Stomach (tissue), 9 donors: ENCODE data around the gene SMOC2. TPM values are rescaled to one million over a fixed set of nuclear protein-coding genes. Genes with fewer than 3 reads are reported as not detected.

Source experiments
- DNase-seq, 2 donors: peaks; one replicate each; pipeline versions ENCODE4 v3.0.0 to v3.0.0-alpha.2; 2013 to 2019
- H3K27ac ChIP-seq, 5 donors: fragments of 200-600 bp in 4 of 5; sonication (generic) in 4 of 5; one replicate each; pipeline ENCODE4 v1.5.1; 2013 to 2019; ENCODE audit warnings: mild to moderate bottlenecking in 1 of 5, moderate library complexity in 1 of 5
- H3K27me3 ChIP-seq, 3 donors: fragments of 200-600 bp; sonication (generic); one replicate each; pipeline ENCODE4 v1.5.1; 2017 to 2019; ENCODE audit warnings: mixed run types in 1 of 3
- H3K36me3 ChIP-seq, 4 donors: fragments of 200-600 bp; sonication (generic); 1 replicate in 3 of 4; 2 replicates in 1 of 4; pipeline ENCODE4 v1.5.1; 2016 to 2019
- H3K4me1 ChIP-seq, 4 donors: fragments of 200-600 bp; sonication (generic); one replicate each; pipeline ENCODE4 v1.5.1; 2016 to 2019
- H3K4me3 ChIP-seq, 4 donors: fragments of 200-600 bp; sonication (generic) in 3 of 4; one replicate each; pipeline ENCODE4 v1.5.1; 2016 to 2019; ENCODE audit warnings: mild to moderate bottlenecking in 1 of 4
- H3K9me3 ChIP-seq, 4 donors: fragments of 200-600 bp; sonication (generic); one replicate each; pipeline ENCODE4 v1.5.1; 2016 to 2019
- EP300 ChIP-seq: sonication (generic); formaldehyde crosslinking; IDR thresholded peaks from one replicate; pipeline ENCODE4 v1.6.1; 2017; ENCODE audit warnings: antibody characterized with exemption
- POLR2A ChIP-seq, 4 donors: fragments of 450-650 bp; IDR thresholded peaks; one replicate each; pipeline ENCODE4 v1.6.1; 2016; ENCODE audit warnings: antibody characterized with exemption in 4 of 4, control low read depth in 2 of 4, mild to moderate bottlenecking in 1 of 4, moderate library complexity in 1 of 4
- POLR2AphosphoS5 ChIP-seq, 3 donors: sonication (generic); formaldehyde crosslinking; IDR thresholded peaks; one replicate each; pipeline ENCODE4 v1.6.1; 2016; ENCODE audit warnings: antibody characterized with exemption in 3 of 3
- WGBS, 5 donors: extraction: QIAGEN DNeasy Blood & Tissue Kit in 3 of 5; methylation state at CpG; one replicate each; pipeline versions ENCODE4 v1.1.5 to v1.1.7; 2013 to 2018; 5-methylcytosine and 5-hydroxymethylcytosine counted together
- intact Hi-C: fragments of 100-400 bp; cut with DNase I; formaldehyde crosslinking; loops from one replicate; pipeline ENCODE4 v1.15.1; 2023; ENCODE audit warnings: low total_unique reads
- polyA plus RNA-seq, 3 donors: library from polyadenylated mRNA; stranded (reverse); fragments of 200-250 nt; gene quantifications; one replicate each; pipeline ENCODE4 v1.2.3, GENCODE V29; 2013
- total RNA-seq, 5 donors: library from RNA; depleted of rRNA; stranded (reverse); fragments of >200 nt; gene quantifications; one replicate each; pipeline versions ENCODE4 v1.1.0 to v1.2.3, GENCODE V29; 2014 to 2016
- TF ChIP-seq, protein P1 (sequence below), 7 experiments: fragments of 450-650 bp in 4 of 7; fragments of 200-600 bp in 3 of 7; sonication (generic) in 3 of 7; IDR thresholded peaks; one replicate each; pipeline ENCODE4 v1.5.1; 2016 to 2019; ENCODE audit warnings: antibody characterized with exemption in 7 of 7, control low read depth in 2 of 7, mild to moderate bottlenecking in 1 of 7
- donor health status: healthy with polysubstance abuse.
- donor health status: Bipolar disorder and iron deficiency.
- donor health status: healthy.

SMOC2 gene
- total and polyA plus RNA-seq, 8 donors, result 7.9 to 520 (median 76.9) TPM

DNA sequence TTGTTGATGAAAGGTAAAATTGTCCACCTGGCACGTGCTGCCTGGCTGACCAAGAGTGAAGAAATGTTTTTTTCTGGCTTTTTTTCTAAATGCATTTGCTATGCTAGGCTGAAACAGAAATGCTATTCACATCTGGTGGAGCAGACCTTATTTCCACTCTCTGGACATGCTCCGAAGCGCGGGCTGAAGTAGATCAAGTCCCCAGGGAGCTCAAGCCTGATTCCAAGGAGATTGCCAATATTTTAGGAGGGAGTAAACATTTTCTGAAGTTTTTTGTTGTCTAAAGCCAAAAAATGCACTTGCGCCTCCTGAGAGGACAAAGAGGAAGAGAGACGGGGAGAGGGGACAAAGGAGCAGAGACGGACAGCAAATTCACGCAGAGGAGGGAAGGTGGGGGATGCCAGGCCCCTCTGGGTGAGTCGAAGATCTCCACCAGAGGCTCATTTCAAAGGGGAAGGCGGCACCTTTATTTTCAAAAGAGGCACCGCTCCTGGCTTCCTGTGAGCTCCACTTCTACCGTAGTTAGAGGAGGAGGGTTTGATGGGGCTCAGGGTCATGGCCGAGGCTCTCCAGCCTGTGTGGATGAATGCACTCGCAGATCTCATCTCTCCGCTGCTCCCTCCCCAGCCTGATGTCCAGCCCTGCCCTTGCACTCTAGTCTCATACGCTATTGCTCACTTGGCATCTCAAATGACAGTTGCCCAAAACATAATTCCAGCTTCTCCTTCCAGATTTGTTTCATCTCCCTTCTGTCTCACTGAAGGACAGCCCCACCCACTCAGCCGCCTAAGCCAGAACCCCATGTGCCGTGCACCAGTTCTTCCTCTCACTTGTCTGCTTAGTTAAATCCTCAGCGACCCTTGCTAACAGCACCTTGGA, 23.1 kb upstream of the SMOC2 start:
- Histone ChIP-seq H3K27ac (peak overlapping the region in 2 of 5 donors; percentile 20 to 34), H3K4me1 (peaks cover 3 to 29% (median 21%) of the 10 kb centered on the region in 4 donors), H3K27me3 (no peaks in the 10 kb centered on the region), H3K9me3 (no peaks in the 10 kb centered on the region), H3K36me3 (no peaks in the 10 kb centered on the region), H3K4me3 (no peak overlapping the region)
- peak in 1 of 2 donors; percentile 58 for DNase-seq
- WGBS, 5 donors, result 54 to 61% (median 56%) methylated on average over 19 of the region's 19 CpGs
- TF ChIP-seq POLR2A (IDR thresholded peaks at IDR 0.05) (no peak), POLR2AphosphoS5 (IDR thresholded peaks at IDR 0.05) (no peak), EP300 (no peak)
- TF ChIP-seq, protein P1, sequence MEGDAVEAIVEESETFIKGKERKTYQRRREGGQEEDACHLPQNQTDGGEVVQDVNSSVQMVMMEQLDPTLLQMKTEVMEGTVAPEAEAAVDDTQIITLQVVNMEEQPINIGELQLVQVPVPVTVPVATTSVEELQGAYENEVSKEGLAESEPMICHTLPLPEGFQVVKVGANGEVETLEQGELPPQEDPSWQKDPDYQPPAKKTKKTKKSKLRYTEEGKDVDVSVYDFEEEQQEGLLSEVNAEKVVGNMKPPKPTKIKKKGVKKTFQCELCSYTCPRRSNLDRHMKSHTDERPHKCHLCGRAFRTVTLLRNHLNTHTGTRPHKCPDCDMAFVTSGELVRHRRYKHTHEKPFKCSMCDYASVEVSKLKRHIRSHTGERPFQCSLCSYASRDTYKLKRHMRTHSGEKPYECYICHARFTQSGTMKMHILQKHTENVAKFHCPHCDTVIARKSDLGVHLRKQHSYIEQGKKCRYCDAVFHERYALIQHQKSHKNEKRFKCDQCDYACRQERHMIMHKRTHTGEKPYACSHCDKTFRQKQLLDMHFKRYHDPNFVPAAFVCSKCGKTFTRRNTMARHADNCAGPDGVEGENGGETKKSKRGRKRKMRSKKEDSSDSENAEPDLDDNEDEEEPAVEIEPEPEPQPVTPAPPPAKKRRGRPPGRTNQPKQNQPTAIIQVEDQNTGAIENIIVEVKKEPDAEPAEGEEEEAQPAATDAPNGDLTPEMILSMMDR (IDR thresholded peaks at IDR 0.05), result no peak
- intact Hi-C loops, result no loop called here

DNA sequence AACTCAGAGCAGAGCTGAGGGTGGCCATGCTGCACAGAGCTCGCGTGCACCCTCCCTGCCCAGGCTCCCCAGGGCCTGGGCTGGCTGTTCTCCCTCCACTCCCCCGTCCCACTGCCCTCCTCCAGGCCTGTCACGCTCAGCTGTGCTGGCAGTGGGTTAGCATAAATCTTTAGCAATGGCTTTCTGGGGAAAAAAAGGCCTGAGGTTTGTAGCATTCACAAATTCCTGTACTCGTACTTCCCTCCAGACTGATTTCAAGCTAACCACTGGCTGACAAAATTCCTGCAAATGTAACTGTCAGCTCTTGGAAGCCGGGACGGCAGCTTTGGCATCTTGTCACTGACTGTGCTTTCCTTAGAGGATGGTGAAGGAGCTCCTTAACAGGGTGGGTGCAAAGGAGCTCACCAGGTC, 22.3 kb upstream of the SMOC2 start:
- no peak overlapping the region for H3K4me3 ChIP-seq
- H3K27ac ChIP-seq, result no peak overlapping the region
- no peaks in the 10 kb centered on the region for H3K36me3 ChIP-seq
- H3K9me3 ChIP-seq, result no peaks in the 10 kb centered on the region
- intact Hi-C loops, result no loop called here
- WGBS, 5 donors, result 51 to 78% (median 73%) methylated on average over 7 of the region's 7 CpGs
- H3K27me3 ChIP-seq, result no peaks in the 10 kb centered on the region
- TF ChIP-seq POLR2A (IDR thresholded peaks at IDR 0.05) (no peak), POLR2AphosphoS5 (IDR thresholded peaks at IDR 0.05) (no peak), EP300 (no peak)
- TF ChIP-seq, protein P1 (IDR thresholded peaks at IDR 0.05), result no peak
- DNase-seq, result peak in 1 of 2 donors; percentile 34
- peaks cover 3 to 29% (median 21%) of the 10 kb centered on the region in 4 donors for H3K4me1 ChIP-seq

DNA sequence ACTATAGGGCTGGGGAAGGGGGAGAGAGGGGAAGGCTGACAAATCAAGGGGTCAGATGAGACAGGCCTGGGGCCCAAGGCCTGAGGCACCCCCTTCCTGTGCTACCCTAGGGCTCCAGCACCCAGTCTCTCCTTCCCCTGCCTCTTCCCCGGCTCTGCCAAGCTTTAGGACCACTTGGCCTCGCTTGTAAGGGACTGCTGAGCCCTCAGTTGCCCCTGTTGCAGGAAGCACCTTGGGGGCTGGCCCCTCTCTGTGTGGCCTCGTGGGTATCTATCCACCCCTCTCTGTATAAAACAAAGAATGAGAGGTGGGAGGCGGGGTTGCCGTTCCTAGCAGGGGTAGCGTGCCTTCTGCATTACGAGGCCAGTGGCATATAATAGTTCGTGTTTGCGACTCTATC, 21.4 kb upstream of the SMOC2 start:
- intact Hi-C loops, result no loop called here
- TF ChIP-seq, protein P1 (IDR thresholded peaks at IDR 0.05), result no peak
- TF ChIP-seq POLR2AphosphoS5 (IDR thresholded peaks at IDR 0.05) (no peak), POLR2A (IDR thresholded peaks at IDR 0.05) (no peak), EP300 (no peak)
- H3K4me1 ChIP-seq, result peaks cover 3 to 28% (median 21%) of the 10 kb centered on the region in 4 donors
- H3K36me3 ChIP-seq, result no peaks in the 10 kb centered on the region
- no peak for DNase-seq
- H3K4me3 ChIP-seq, result no peak overlapping the region
- no peaks in the 10 kb centered on the region for H3K9me3 ChIP-seq
- H3K27ac ChIP-seq, result no peak overlapping the region
- 85 to 92% (median 89%) methylated on average over 9 of the region's 9 CpGs for WGBS, 5 donors
- no peaks in the 10 kb centered on the region for H3K27me3 ChIP-seq

DNA sequence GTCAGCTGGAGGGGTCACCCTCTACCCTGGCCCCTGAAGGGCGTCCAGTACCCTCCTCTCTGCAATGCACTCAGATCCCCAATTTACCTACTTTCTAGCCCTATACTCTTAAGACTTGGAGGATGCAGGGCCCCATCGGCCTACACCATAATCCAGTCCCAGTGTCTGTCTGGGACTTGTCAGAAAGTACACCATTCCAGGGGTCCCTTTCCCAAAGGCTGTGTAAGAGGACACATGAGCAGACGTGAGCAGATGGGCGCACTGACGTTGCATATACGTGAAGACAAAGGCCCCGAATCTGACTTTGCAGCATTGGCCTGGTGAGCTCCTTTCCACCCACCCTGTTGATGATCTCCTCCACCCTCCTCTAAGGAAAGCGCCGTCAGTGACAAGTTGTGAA, 20.9 kb upstream of the SMOC2 start:
- intact Hi-C loops, result no loop called here
- 89 to 94% (median 91%) methylated on average over 9 of the region's 9 CpGs for WGBS, 5 donors
- H3K9me3 ChIP-seq, result no peaks in the 10 kb centered on the region
- TF ChIP-seq POLR2AphosphoS5 (IDR thresholded peaks at IDR 0.05), result no peak
- TF ChIP-seq, protein P1 (IDR thresholded peaks at IDR 0.05), result no peak
- TF ChIP-seq EP300, result no peak
- TF ChIP-seq POLR2A (IDR thresholded peaks at IDR 0.05), result no peak
- H3K4me1 ChIP-seq, result peaks cover 2 to 23% (median 18%) of the 10 kb centered on the region in 4 donors
- no peaks in the 10 kb centered on the region for H3K27me3 ChIP-seq
- no peak overlapping the region for H3K27ac ChIP-seq
- DNase-seq, result no peak
- no peak overlapping the region for H3K4me3 ChIP-seq
- no peaks in the 10 kb centered on the region for H3K36me3 ChIP-seq
